Measurements from ENCODE around the gene PALD1.

PALD1 gene

GRCh38 chr10:70540789-70541360 lies 62.3 kb downstream of the PALD1 start:
- no peak for TF ChIP-seq CTCF (conservative IDR thresholded peaks at IDR 0.05; ENCODE audit: low read depth, low read length)
- H3K4me3 ChIP-seq (ENCODE audit: low read length), result no peak overlapping the region
- no peak for DNase-seq (ENCODE audit: low read depth)

- H3K4me3 ChIP-seq (ENCODE audit: low read length), result no peak overlapping the region
- TF ChIP-seq CTCF (conservative IDR thresholded peaks at IDR 0.05; ENCODE audit: low read depth, low read length), result no peak
- no peak for DNase-seq (ENCODE audit: low read depth)
Observed at GRCh38 chr10:70541736-70542564, 63.4 kb downstream of the PALD1 start.

GRCh38 chr10:70542565-70542938 lies 64.0 kb downstream of the PALD1 start:
- DNase-seq (ENCODE audit: low read depth), result no peak
- TF ChIP-seq CTCF (conservative IDR thresholded peaks at IDR 0.05; ENCODE audit: low read depth, low read length), result no peak

GRCh38 chr10:70543911-70544310 lies 65.3 kb downstream of the PALD1 start:
- no peak overlapping the region for H3K4me3 ChIP-seq (ENCODE audit: low read length)
- no peak for TF ChIP-seq CTCF (conservative IDR thresholded peaks at IDR 0.05; ENCODE audit: low read depth, low read length)
- DNase-seq (ENCODE audit: low read depth), result no peak

More at GRCh38 chr10:70542565-70542938, 64.0 kb downstream of the PALD1 start:
- H3K4me3 ChIP-seq (ENCODE audit: low read length), result no peak overlapping the region

- no peak for TF ChIP-seq CTCF (conservative IDR thresholded peaks at IDR 0.05; ENCODE audit: low read depth, low read length)
- no peak overlapping the region for H3K4me3 ChIP-seq (ENCODE audit: low read length)
- no peak for DNase-seq (ENCODE audit: low read depth)
Observed at GRCh38 chr10:70544431-70545340, 66.1 kb downstream of the PALD1 start.

GRCh38 chr10:70546584-70546983 lies 68.0 kb downstream of the PALD1 start:
- H3K4me3 ChIP-seq (ENCODE audit: low read length), result no peak overlapping the region
- TF ChIP-seq CTCF (conservative IDR thresholded peaks at IDR 0.05; ENCODE audit: low read depth, low read length), result no peak
- no peak for DNase-seq (ENCODE audit: low read depth)

Measured in retinal pigment epithelial cell (primary cell).